Pancreas (tissue), 10 donors: ENCODE measurements around the gene AOPEP. TPM values are rescaled to one million over a fixed set of nuclear protein-coding genes. Genes with fewer than 3 reads are reported as not detected.

Experiments used
- ATAC-seq, 4 donors: fragments of 200-7000 bp; cut with Tn5 transposase; one replicate each; pipeline versions ENCODE4 v1.8.0 to v1.9.1; 2020; ENCODE audit warnings: mild to moderate bottlenecking in 4 of 4, moderate library complexity in 4 of 4
- DNase-seq, 6 donors: peaks; one replicate each; pipeline ENCODE4 v3.0.0-alpha.2; 2020
- FAIRE-seq: peaks from 2 replicates; lab custom pipeline; 2012; peaks lifted over from hg19 to GRCh38; lab: Jason Lieb, UNC
- H3K27ac ChIP-seq, 4 donors: fragments of 200-600 bp; sonication (generic); 1 replicate in 3 of 4; 2 replicates in 1 of 4; pipeline versions ENCODE4 v1.5.0 to v1.8.0; 2020
- H3K27me3 ChIP-seq, 4 donors: fragments of 200-600 bp; one replicate each; pipeline ENCODE4 v1.8.0; 2021
- H3K36me3 ChIP-seq, 3 donors: fragments of 200-600 bp; sonication (generic) in 1 of 3; one replicate each; pipeline versions ENCODE4 v1.5.0 to v1.8.0; 2020 to 2021
- H3K4me1 ChIP-seq, 3 donors: fragments of 200-600 bp; one replicate each; pipeline ENCODE4 v1.8.0; 2021
- H3K4me3 ChIP-seq, 4 donors: fragments of 200-600 bp; sonication (generic) in 2 of 4; one replicate each; pipeline versions ENCODE4 v1.5.0 to v1.8.0; 2020 to 2021
- H3K9me3 ChIP-seq, 4 donors: fragments of 200-600 bp; one replicate each; pipeline ENCODE4 v1.8.0; 2021
- WGBS, 2 donors: extraction: QIAGEN DNeasy Blood & Tissue Kit; methylation state at CpG; one replicate each; pipeline ENCODE4 v1.1.7; 2013; 5-methylcytosine and 5-hydroxymethylcytosine counted together
- intact Hi-C, 3 donors: fragments of 100-400 bp; cut with DNase I; formaldehyde crosslinking; loops; one replicate each; pipeline versions ENCODE4 v1.11.1 to v1.14.2; 2022
- polyA plus RNA-seq, 2 donors: library from polyadenylated mRNA; stranded (reverse); fragments of 200-250 nt; gene quantifications; one replicate each; pipeline ENCODE4 v1.2.3, GENCODE V29; 2013
- total RNA-seq, 6 donors: library from RNA; stranded (reverse); fragmentation: NEBNext Ultra II Directional in 4 of 6; extraction: Animal tissue kit (Norgen Biotek cat#: 25700) in 4 of 6; gene quantifications; one replicate each; pipeline versions ENCODE4 v1.2.1 to v1.2.4, GENCODE V29; 2021 to 2023
- TF ChIP-seq, protein P1 (sequence below), 4 donors: fragments of 200-600 bp; sonication (generic) in 3 of 4; IDR thresholded peaks; one replicate each; pipeline versions ENCODE4 v1.5.0 to v1.8.0; 2021; ENCODE audit warnings: antibody characterized with exemption in 4 of 4
- donor health status: healthy with polysubstance abuse.
- donor health status: DM: no; HTN: no; CAD: no; lungs with moderate emphysema.
- donor health status: DM: no; HTN: no; CAD: no.
- donor health status: control.
- donor health status: control.
- donor health status: Bipolar disorder and iron deficiency.
- donor health status: DM: yes; HTN: yes; CAD: no.
- donor health status: DM: no; HTN: no; CAD: no.
- donor health status: DM: no; HTN: no; CAD: no.
- donor health status: DM: yes; HTN: yes; CAD: no.

The AOPEP gene
- total and polyA plus RNA-seq, 8 donors, result 50.5 to 140 (median 76.7) TPM

- intact Hi-C loops, result no loop called here
- peaks cover 5 to 11% (median 7%) of the 10 kb centered on the region in 3 donors for H3K4me1 ChIP-seq
- no peaks in the 10 kb centered on the region for H3K36me3 ChIP-seq
- DNase-seq, result no peak
- no peak overlapping the region for H3K27ac ChIP-seq
- 91 to 100% methylated on average over 2 of the region's 2 CpGs for WGBS, 2 donors
- H3K4me3 ChIP-seq, result no peak overlapping the region
- no peaks in the 10 kb centered on the region for H3K9me3 ChIP-seq
- TF ChIP-seq, protein P1, sequence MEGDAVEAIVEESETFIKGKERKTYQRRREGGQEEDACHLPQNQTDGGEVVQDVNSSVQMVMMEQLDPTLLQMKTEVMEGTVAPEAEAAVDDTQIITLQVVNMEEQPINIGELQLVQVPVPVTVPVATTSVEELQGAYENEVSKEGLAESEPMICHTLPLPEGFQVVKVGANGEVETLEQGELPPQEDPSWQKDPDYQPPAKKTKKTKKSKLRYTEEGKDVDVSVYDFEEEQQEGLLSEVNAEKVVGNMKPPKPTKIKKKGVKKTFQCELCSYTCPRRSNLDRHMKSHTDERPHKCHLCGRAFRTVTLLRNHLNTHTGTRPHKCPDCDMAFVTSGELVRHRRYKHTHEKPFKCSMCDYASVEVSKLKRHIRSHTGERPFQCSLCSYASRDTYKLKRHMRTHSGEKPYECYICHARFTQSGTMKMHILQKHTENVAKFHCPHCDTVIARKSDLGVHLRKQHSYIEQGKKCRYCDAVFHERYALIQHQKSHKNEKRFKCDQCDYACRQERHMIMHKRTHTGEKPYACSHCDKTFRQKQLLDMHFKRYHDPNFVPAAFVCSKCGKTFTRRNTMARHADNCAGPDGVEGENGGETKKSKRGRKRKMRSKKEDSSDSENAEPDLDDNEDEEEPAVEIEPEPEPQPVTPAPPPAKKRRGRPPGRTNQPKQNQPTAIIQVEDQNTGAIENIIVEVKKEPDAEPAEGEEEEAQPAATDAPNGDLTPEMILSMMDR (IDR thresholded peaks at IDR 0.05), result no peak
- FAIRE-seq, result no peak
- ATAC-seq, result no peak
- H3K27me3 ChIP-seq, result no peaks in the 10 kb centered on the region
Observed at GRCh38 chr9:94881454-94881853, 155.0 kb downstream of the AOPEP start.

DNA sequence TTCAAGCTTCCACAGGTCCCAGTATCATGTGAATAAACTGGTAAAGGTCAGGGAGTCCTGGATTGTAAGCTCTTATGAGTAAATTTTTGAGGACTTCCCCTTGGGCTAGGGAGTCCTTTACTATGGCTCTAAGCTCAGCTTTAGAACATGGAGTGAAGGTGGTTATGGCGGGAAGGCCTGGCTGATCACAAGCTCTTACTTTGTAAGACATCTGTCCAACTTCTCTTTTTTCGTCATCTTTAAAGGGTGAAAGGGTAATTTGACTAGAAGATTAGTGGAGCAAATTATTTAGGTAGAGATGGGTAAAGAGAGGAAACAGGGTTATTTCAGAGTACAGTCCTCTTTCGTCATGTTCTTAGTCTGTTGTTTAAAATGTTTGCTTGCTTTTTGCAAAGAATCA is 155.4 kb downstream of the AOPEP start:
- H3K36me3 ChIP-seq, result no peaks in the 10 kb centered on the region
- H3K4me3 ChIP-seq, result no peak overlapping the region
- TF ChIP-seq, protein P1 (IDR thresholded peaks at IDR 0.05), result no peak
- WGBS, 2 donors, result 93 to 94% methylated on average over 3 of the region's 3 CpGs
- peaks cover 5 to 11% (median 9%) of the 10 kb centered on the region in 3 donors for H3K4me1 ChIP-seq
- no peaks in the 10 kb centered on the region for H3K27me3 ChIP-seq
- intact Hi-C loops, result no loop called here
- ATAC-seq (no peak), FAIRE-seq (no peak), DNase-seq (no peak)
- no peak overlapping the region for H3K27ac ChIP-seq
- no peaks in the 10 kb centered on the region for H3K9me3 ChIP-seq

- peak in 1 of 4 donors; percentile 18 for ATAC-seq
Observed at GRCh38 chr9:94882966-94883641, 156.6 kb downstream of the AOPEP start.

DNA sequence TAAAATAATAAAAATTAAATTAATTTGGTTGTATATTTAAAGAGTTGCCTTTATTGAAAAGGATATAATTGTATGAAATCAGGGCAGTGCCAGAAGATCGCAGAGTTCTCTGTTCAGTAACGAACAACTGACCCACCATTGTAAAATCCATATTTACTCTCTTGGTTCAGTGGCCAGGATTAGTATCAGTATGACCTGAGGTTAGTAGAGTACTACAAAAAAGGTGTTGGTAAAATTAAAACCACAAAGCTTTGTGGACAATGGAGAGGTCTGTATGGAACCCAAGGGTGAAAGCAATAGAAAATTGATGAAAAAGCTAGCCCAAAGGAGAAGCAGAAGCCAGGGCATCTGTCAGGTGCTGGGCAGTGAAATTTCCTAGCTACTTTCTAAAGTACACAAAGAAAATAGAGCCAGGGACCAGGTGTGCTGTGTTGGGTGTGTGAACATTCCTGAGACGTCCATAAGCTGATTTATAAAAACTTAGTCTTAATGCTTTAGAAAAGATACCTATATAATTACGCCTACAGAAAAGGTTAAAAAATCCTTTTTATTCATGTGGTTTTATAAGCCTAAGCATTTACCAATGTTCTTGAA is 159.5 kb downstream of the AOPEP start:
- Histone ChIP-seq H3K9me3 (no peaks in the 10 kb centered on the region), H3K4me3 (no peak overlapping the region), H3K4me1 (peaks cover 5 to 17% (median 14%) of the 10 kb centered on the region in 3 donors), H3K27me3 (no peaks in the 10 kb centered on the region), H3K36me3 (no peaks in the 10 kb centered on the region), H3K27ac (peak overlapping the region in 1 of 4 donors; percentile 16)
- TF ChIP-seq, protein P1 (IDR thresholded peaks at IDR 0.05), result no peak
- no peak for DNase-seq
- WGBS, 2 donors, result 39 to 43% methylated on average over 4 of the region's 4 CpGs
- intact Hi-C loops, result no loop called here
- no peak for FAIRE-seq
- ATAC-seq, result peak; percentile 49 to 81 (median 75)

More at GRCh38 chr9:94882966-94883641, 156.6 kb downstream of the AOPEP start:
- H3K27ac ChIP-seq, result no peak overlapping the region
- 49 to 55% methylated on average over 4 of the region's 4 CpGs for WGBS, 2 donors
- TF ChIP-seq, protein P1 (IDR thresholded peaks at IDR 0.05), result no peak
- no peaks in the 10 kb centered on the region for H3K36me3 ChIP-seq
- intact Hi-C loops, result no loop called here
- no peaks in the 10 kb centered on the region for H3K9me3 ChIP-seq
- H3K4me1 ChIP-seq, result peaks cover 5 to 17% (median 14%) of the 10 kb centered on the region in 3 donors
- DNase-seq, result no peak
- H3K27me3 ChIP-seq, result no peaks in the 10 kb centered on the region
- FAIRE-seq, result no peak
- no peak overlapping the region for H3K4me3 ChIP-seq

- no peak for FAIRE-seq
Observed at GRCh38 chr9:94887721-94888120, 161.2 kb downstream of the AOPEP start.

More at GRCh38 chr9:94887721-94888120, 161.2 kb downstream of the AOPEP start:
- Histone ChIP-seq H3K36me3 (no peaks in the 10 kb centered on the region), H3K4me1 (peaks cover 11 to 24% (median 14%) of the 10 kb centered on the region in 3 donors), H3K27me3 (no peaks in the 10 kb centered on the region), H3K9me3 (no peaks in the 10 kb centered on the region), H3K4me3 (no peak overlapping the region), H3K27ac (peak overlapping the region in 1 of 4 donors; percentile 0)
- intact Hi-C loops, result no loop called here
- TF ChIP-seq, protein P1 (IDR thresholded peaks at IDR 0.05), result no peak
- WGBS, 2 donors, result 71 to 83% methylated on average over 2 of the region's 2 CpGs
- ATAC-seq, result peak in 2 of 4 donors; percentile 44 to 58
- no peak for DNase-seq
